Naive thymus-derived CD8-positive, alpha-beta T cell (primary cell): ENCODE data around the gene OR10AD1. TPM values are rescaled to one million over a fixed set of nuclear protein-coding genes. Genes with fewer than 3 reads are reported as not detected.
"Not testable (repeated sequence)": the region's sequence is repeated elsewhere in the genome, so short reads cannot be mapped to it uniquely, and the experiment has no call there.

ENCODE experiments used
- ATAC-seq, 2 donors: fragments of 150-1000 bp; cut with Tn5 transposase in 1 of 2; sonication (Bioruptor Pico), chemical (Tn5 transposase) in 1 of 2; 1 replicate in 1 of 2; 2 replicates in 1 of 2; pipeline ENCODE4 v1.10.0; 2021; ENCODE audit warnings: mild to moderate bottlenecking in 2 of 2, moderate library complexity in 2 of 2
- POLR2A ChIA-PET: fragments of 350-600 bp; sonication (Branson Sonifier 250); formaldehyde crosslinking; loops from one replicate; lab custom pipeline; 2021; ENCODE audit warnings: antibody characterized with exemption; lab: Charles Lee
- DNase-seq, 10 donors: peaks; one replicate each; pipeline versions ENCODE4 v3.0.0 to v3.0.0-alpha.2; 2020 to 2022
- H3K27ac Mint-ChIP-seq, 10 donors: one replicate each; pipeline ENCODE4 v1.8.0; 2020 to 2022; ENCODE audit warnings: mild to moderate bottlenecking in 10 of 10, mixed read lengths in 10 of 10, moderate library complexity in 4 of 10, inconsistent platforms in 1 of 10
- H3K27me3 Mint-ChIP-seq, 5 donors: one replicate each; pipeline ENCODE4 v1.8.0; 2021 to 2022; ENCODE audit warnings: mixed read lengths in 5 of 5
- H3K36me3 Mint-ChIP-seq, 3 donors: one replicate each; pipeline ENCODE4 v1.8.0; 2020 to 2022; ENCODE audit warnings: mixed read lengths in 3 of 3, mild to moderate bottlenecking in 2 of 3, inconsistent platforms in 1 of 3
- H3K4me1 Mint-ChIP-seq, 4 donors: one replicate each; pipeline ENCODE4 v1.8.0; 2021 to 2022; ENCODE audit warnings: mixed read lengths in 4 of 4
- H3K4me3 Mint-ChIP-seq, 10 donors: one replicate each; pipeline ENCODE4 v1.8.0; 2020 to 2022; ENCODE audit warnings: mild to moderate bottlenecking in 10 of 10, mixed read lengths in 10 of 10, moderate library complexity in 6 of 10, inconsistent platforms in 1 of 10
- H3K9me3 Mint-ChIP-seq, 9 donors: one replicate each; pipeline ENCODE4 v1.8.0; 2020 to 2022; ENCODE audit warnings: mixed read lengths in 9 of 9, mild to moderate bottlenecking in 3 of 9, inconsistent platforms in 1 of 9, moderate library complexity in 1 of 9
- polyA plus RNA-seq, 3 donors: library from polyadenylated mRNA; unstranded; fragments of 300-500 nt; fragmentation: Illumina TruSeq; gene quantifications; one replicate each; pipeline ENCODE4 v1.2.3, GENCODE V29; 2021
- total RNA-seq, 8 experiments: library from RNA in 2 of 8; stranded (reverse) in 2 of 8; gene quantifications; one replicate each; pipeline ENCODE4 v1.2.3 and lab custom pipeline; 2021 to 2026

OR10AD1 gene
- total and polyA plus RNA-seq, 5 experiments from 2014 or later, result not detected

GRCh38 chr12:48157018-48157888 lies 45.8 kb downstream of the OR10AD1 start, which contains the start of gene ASB8:
Gene ASB8, minus strand, starts transcription at chr12:48157515. Its CDS starts 4,019 bp downstream, at chr12:48153496.
- Mint-ChIP-seq H3K27me3 (peaks cover 0 to 2% (median 0%) of the 10 kb centered on the region in 5 donors), H3K9me3 (no peaks in the 10 kb centered on the region), H3K4me1 (peaks cover 24 to 56% (median 54%) of the 10 kb centered on the region in 4 donors), H3K4me3 (peak within 1 kb of the TSS; percentile 93 to 99 (median 96)), H3K36me3 (peaks cover 0 to 20% (median 0%) of the 10 kb centered on the region in 3 donors), H3K27ac (peak within 1 kb of the TSS; percentile 98 to 100 (median 99))
- POLR2A ChIA-PET, result interaction anchor here (0.5 to 3.9 kb wide), 17 partner anchors 11 to 559 kb away, joined by 3 to 41 read pairs (median 3); partner anchors contain the start of genes CCDC184, CCNT1, COL2A1 and RPAP3
- ATAC-seq (peak; percentile 93), DNase-seq (peak; percentile 97 to 99 (median 99))

GRCh38 chr12:48156652-48157017 lies 46.5 kb downstream of the OR10AD1 start:
- Mint-ChIP-seq H3K27ac (peak overlapping the region; percentile 98 to 100 (median 99)), H3K9me3 (no peaks in the 10 kb centered on the region), H3K4me3 (peak overlapping the region; percentile 93 to 99 (median 96)), H3K4me1 (peaks cover 24 to 57% (median 55%) of the 10 kb centered on the region in 4 donors), H3K27me3 (no peaks in the 10 kb centered on the region), H3K36me3 (peaks cover 0 to 26% (median 0%) of the 10 kb centered on the region in 3 donors)
- DNase-seq (no peak), ATAC-seq (no peak)
- POLR2A ChIA-PET, result interaction anchor here (0.5 to 3.9 kb wide), 10 partner anchors 10 to 450 kb away, joined by 3 to 41 read pairs (median 6); partner anchors contain the start of genes CCDC184, RPAP3 and SENP1

- Mint-ChIP-seq H3K4me3 (peak overlapping the region; percentile 93 to 99 (median 96)), H3K27ac (peak overlapping the region in 7 of 10 donors; percentile 36 to 99 (median 98)), H3K36me3 (peaks cover 0 to 32% (median 0%) of the 10 kb centered on the region in 3 donors), H3K4me1 (peaks cover 20 to 52% (median 48%) of the 10 kb centered on the region in 4 donors)
- not testable (repeated sequence) for H3K27me3 Mint-ChIP-seq, ATAC-seq, H3K9me3 Mint-ChIP-seq, DNase-seq
- POLR2A ChIA-PET, result interaction anchor here (0.6 to 2.8 kb wide), 3 partner anchors 27 to 432 kb away, joined by 3 to 12 read pairs (median 5); partner anchors contain the start of gene CCDC184
These were observed 47.3 kb downstream of the OR10AD1 start for GRCh38 chr12:48155786-48156185.

Other genes with a start within 250 kb of the OR10AD1 start
- gene TMEM106C, start 239.7 kb downstream of the OR10AD1 start, total RNA-seq, result 10 to 100 TPM; 31.4 to 35.9 TPM
- gene TMEM106C, start 239.7 kb downstream of the OR10AD1 start, polyA plus RNA-seq, result 10 to 100 TPM; 37.0 to 52.8 (median 51.4) TPM
- under 1 TPM in 1 of 2 experiments, not detected in 1; 0.52 TPM for gene COL2A1, start 198.8 kb downstream of the OR10AD1 start, total RNA-seq
- gene COL2A1, start 198.8 kb downstream of the OR10AD1 start, polyA plus RNA-seq, result not detected
- 10 to 100 TPM; 29.1 to 37.0 TPM for gene SENP1, start 97.2 kb downstream of the OR10AD1 start, total RNA-seq
- 10 to 100 TPM in 2 of 3 donors, 1 to 10 TPM in 1; 9.9 to 11.9 (median 10.2) TPM for gene SENP1, start 97.2 kb downstream of the OR10AD1 start, polyA plus RNA-seq
- gene PFKM, start 83.9 kb downstream of the OR10AD1 start, total RNA-seq, result 10 to 100 TPM; 14.4 to 16.1 TPM
- gene PFKM, start 83.9 kb downstream of the OR10AD1 start, polyA plus RNA-seq, result 1 to 10 TPM; 4.5 to 8.4 (median 4.6) TPM
- gene ASB8, start 45.8 kb downstream of the OR10AD1 start, total RNA-seq, result 10 to 100 TPM; 71.0 to 81.0 TPM
- gene ASB8, start 45.8 kb downstream of the OR10AD1 start, polyA plus RNA-seq, result 10 to 100 TPM; 61.2 to 75.6 (median 64.4) TPM
- not detected for gene CCDC184, start 19.6 kb downstream of the OR10AD1 start, total RNA-seq
- gene CCDC184, start 19.6 kb downstream of the OR10AD1 start, polyA plus RNA-seq, result under 1 TPM in 2 of 3 donors, not detected in 1; 0.11 to 0.13 TPM
- gene ZNF641, start 147.6 kb upstream of the OR10AD1 start, total RNA-seq, result 10 to 100 TPM; 36.8 to 40.8 TPM
- gene ZNF641, start 147.6 kb upstream of the OR10AD1 start, polyA plus RNA-seq, result 10 to 100 TPM; 10.4 to 15.8 (median 15.6) TPM